Endothelial cell of umbilical vein (primary cell): ENCODE results near the gene ARHGAP22. TPM values are rescaled to one million over a fixed set of nuclear protein-coding genes. Genes with fewer than 3 reads are reported as not detected.

ENCODE experiments used
- BruUV-seq: library from RNA; stranded (reverse); fragments of 400-500 nt; replicated peaks from 2 replicates; lab custom pipeline; 2021; lab: Mats Ljungman, UMichigan
- CTCF ChIA-PET: fragments of 300-600, 350-600 bp; sonication (Branson Sonifier 250); formaldehyde crosslinking; loops from one replicate; lab custom pipeline; 2021; ENCODE audit warnings: antibody characterized with exemption, inconsistent platforms; lab: Charles Lee
- POLR2A ChIA-PET: fragments of 300-600, 350-600 bp; sonication (Branson Sonifier 250); formaldehyde crosslinking; loops from one replicate; lab custom pipeline; 2021; ENCODE audit warnings: antibody characterized with exemption, inconsistent platforms; lab: Charles Lee
- DNase-seq: peaks from one replicate; pipeline ENCODE4 v3.0.0-alpha.2; 2011; ENCODE audit warnings: low read depth, low spot score
- FAIRE-seq: peaks from 2 replicates; lab custom pipeline; 2011; peaks lifted over from hg19 to GRCh38; lab: Jason Lieb, UNC
- H2AFZ ChIP-seq: 2 replicates; pipeline ENCODE4 v1.6.0; 2012; ENCODE audit warnings: low read depth, low read length, control low read depth, inconsistent platforms
- H3K27ac ChIP-seq: 2 replicates; pipeline ENCODE4 v1.5.1; 2011; ENCODE audit warnings: low read depth, mild to moderate bottlenecking, control low read depth, low read length, moderate library complexity; ENCODE audit not compliant: insufficient read depth
- H3K27me3 ChIP-seq, 2 experiments: 2 replicates each; pipeline versions ENCODE4 v1.6.0 to v1.6.1; 2011; ENCODE audit warnings: low read length in 2 of 2, mixed read lengths in 1 of 2; ENCODE audit not compliant: control insufficient read depth in 2 of 2, insufficient read depth in 2 of 2
- H3K36me3 ChIP-seq, 2 experiments: 2 replicates in 1 of 2; 3 replicates in 1 of 2; pipeline ENCODE4 v1.5.1; 2011; ENCODE audit warnings: low read length in 2 of 2, mild to moderate bottlenecking in 1 of 2, moderate library complexity in 1 of 2; ENCODE audit not compliant: control insufficient read depth in 2 of 2, insufficient read depth in 2 of 2; ENCODE audit errors: extremely low read depth in 1 of 2
- H3K4me1 ChIP-seq: 3 replicates; pipeline ENCODE4 v1.5.1; 2011; ENCODE audit warnings: mild to moderate bottlenecking, low read length; ENCODE audit not compliant: control insufficient read depth, insufficient read depth; ENCODE audit errors: extremely low read depth
- H3K4me2 ChIP-seq: 2 replicates; pipeline ENCODE4 v1.6.1; 2011; ENCODE audit warnings: low read length, control low read depth, mixed read lengths; ENCODE audit not compliant: insufficient read depth
- H3K4me3 ChIP-seq, 3 experiments: fragments of 200-600 bp in 1 of 3; sonication (generic), shearing (Covaris generic) in 1 of 3; replicated peaks in 1 of 3; 2 replicates each; pipeline ENCODE4 v1.5.1; 2011 to 2016; ENCODE audit warnings: control low read depth in 3 of 3, low read length in 3 of 3, mild to moderate bottlenecking in 2 of 3, inconsistent platforms in 1 of 3, low read depth in 1 of 3, moderate library complexity in 1 of 3; ENCODE audit not compliant: insufficient read depth in 1 of 3
- H3K79me2 ChIP-seq: 2 replicates; pipeline ENCODE4 v1.6.0; 2012; ENCODE audit warnings: low read length, inconsistent platforms; ENCODE audit not compliant: control insufficient read depth, insufficient read depth
- H3K9ac ChIP-seq: replicated peaks from 2 replicates; pipeline ENCODE3; 2011; ENCODE audit warnings: low read length, control low read depth; ENCODE audit not compliant: insufficient read depth; ENCODE audit errors: extremely low read depth
- H3K9me1 ChIP-seq: replicated peaks from 3 replicates; pipeline ENCODE4 v1.6.0; 2011; ENCODE audit warnings: mild to moderate bottlenecking, low read length; ENCODE audit not compliant: control insufficient read depth, insufficient read depth; ENCODE audit errors: extremely low read depth
- H3K9me3 ChIP-seq: replicated peaks from 2 replicates; pipeline ENCODE4 v1.5.1; 2012; ENCODE audit warnings: low read length, inconsistent platforms; ENCODE audit not compliant: control insufficient read depth, insufficient read depth
- H4K20me1 ChIP-seq: replicated peaks from 2 replicates; pipeline ENCODE3; 2011; ENCODE audit warnings: mild to moderate bottlenecking, low read length; ENCODE audit not compliant: control insufficient read depth, insufficient read depth; ENCODE audit errors: extremely low read depth
- EZH2 ChIP-seq: IDR thresholded peaks from 2 replicates; pipeline ENCODE4 v1.6.1; 2012; ENCODE audit warnings: borderline replicate concordance, low read depth, mild to moderate bottlenecking, moderate library complexity, low read length, inconsistent platforms; ENCODE audit not compliant: severe bottlenecking
- FOS ChIP-seq: IDR thresholded peaks from 2 replicates; pipeline ENCODE4 v1.6.1; 2011; ENCODE audit warnings: mild to moderate bottlenecking, low read length, moderate library complexity, borderline replicate concordance; ENCODE audit not compliant: insufficient read depth
- GATA2 ChIP-seq: IDR thresholded peaks from 2 replicates; pipeline ENCODE4 v1.7.0; 2011; ENCODE audit warnings: low read depth, mild to moderate bottlenecking, moderate library complexity, mixed read lengths, low read length; ENCODE audit not compliant: insufficient read length, insufficient read depth
- JUN ChIP-seq: IDR thresholded peaks from 2 replicates; pipeline ENCODE4 v1.6.1; 2011; ENCODE audit warnings: borderline replicate concordance, low read depth; ENCODE audit not compliant: insufficient read length, insufficient read depth
- MYC ChIP-seq: IDR thresholded peaks from one replicate; pipeline ENCODE4 v1.6.1; 2011; ENCODE audit warnings: mild to moderate bottlenecking, low read depth, low read length
- POLR2A ChIP-seq: IDR thresholded peaks from 2 replicates; pipeline ENCODE4 v1.6.1; 2012; ENCODE audit warnings: low read depth, mild to moderate bottlenecking, control low read depth, low read length
- POLR2AphosphoS5 ChIP-seq: IDR thresholded peaks from 2 replicates; pipeline ENCODE4 v1.6.1; 2012; ENCODE audit warnings: low read depth, mild to moderate bottlenecking, control low read depth, low read length, moderate library complexity; ENCODE audit not compliant: insufficient read depth
- dilution Hi-C: fragments of 300-500 bp; cut with MboI; formaldehyde crosslinking; loops from one replicate; pipeline ENCODE4 v1.15.0; 2019; ENCODE audit warnings: low sequenced_read_pairs; ENCODE audit not compliant: extremely low pct_ligation_motif_present
- intact Hi-C: fragments of 100-400 bp; cut with micrococcal nuclease; formaldehyde crosslinking; loops from one replicate; pipeline ENCODE4 v1.10.0; 2022
- polyA plus RNA-seq, 4 experiments: library from polyadenylated mRNA; depleted of rRNA in 3 of 4; stranded (reverse) in 3 of 4; unstranded in 1 of 4; fragments of >200 nt; gene quantifications; 2 replicates each; pipeline versions ENCODE4 v1.2.1 to v1.2.3, GENCODE V29; 2011 to 2012; ENCODE audit warnings: missing spikeins in 1 of 4
- total RNA-seq: library from RNA; stranded (reverse); gene quantifications from 2 replicates; pipeline ENCODE4 v1.2.3, GENCODE V29; 2021
- TF ChIP-seq, protein P1 (sequence below), 2 donors: IDR thresholded peaks; 1 replicate in 1 of 2; 2 replicates in 1 of 2; pipeline ENCODE4 v1.5.1; 2011; ENCODE audit warnings: low read length in 2 of 2, mild to moderate bottlenecking in 2 of 2, moderate library complexity in 2 of 2, control low read depth in 1 of 2, inconsistent platforms in 1 of 2, low read depth in 1 of 2; ENCODE audit not compliant: insufficient read depth in 1 of 2; ENCODE audit errors: extremely low read depth in 1 of 2
- TF ChIP-seq, protein P2 (sequence below): IDR thresholded peaks from 2 replicates; pipeline ENCODE4 v1.6.1; 2011; ENCODE audit not compliant: insufficient read depth, insufficient read length

ARHGAP22 gene
- total and polyA plus RNA-seq, 2 donors (not counting 3 experiments of a cell fraction or from before 2014, with no cell fraction given), result 8.6 to 50.3 TPM

DNA sequence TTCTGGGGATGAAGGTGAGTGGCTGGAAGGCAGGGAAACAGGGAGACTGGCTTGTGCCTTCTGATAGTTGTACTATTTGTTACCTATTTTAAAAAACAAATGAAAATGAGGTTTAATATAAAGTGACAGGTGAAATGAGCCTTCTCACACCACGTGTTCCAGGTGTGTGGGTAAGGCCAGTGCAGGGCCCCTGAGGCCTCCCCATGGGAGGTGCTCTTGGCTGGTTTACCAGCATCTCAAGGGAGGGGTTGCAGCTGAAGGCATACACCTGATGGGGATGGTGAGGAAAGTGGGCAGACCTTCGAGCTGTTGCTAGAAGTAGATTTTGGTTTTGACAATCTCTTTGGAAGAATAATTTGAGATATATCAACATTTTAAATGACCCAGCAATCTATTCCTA is 103.6 kb downstream of the ARHGAP22 start:
- DNase-seq (no peak), FAIRE-seq (no peak)
- no peaks in the 10 kb centered on the region for H3K36me3 ChIP-seq
- H3K9me3 ChIP-seq, result no peaks in the 10 kb centered on the region
- no peak overlapping the region for H3K4me3 ChIP-seq
- H3K79me2 ChIP-seq, result peaks cover 23% of the 10 kb centered on the region
- peaks cover 11% of the 10 kb centered on the region for H3K4me1 ChIP-seq
- no peak overlapping the region for H3K4me2 ChIP-seq
- no peak overlapping the region for H3K27ac ChIP-seq
- no peaks in the 10 kb centered on the region for H3K9me1 ChIP-seq
- H3K9ac ChIP-seq, result no peak overlapping the region
- intact Hi-C loops (no loop called here), dilution Hi-C loops (no loop called here)
- H4K20me1 ChIP-seq, result no peaks in the 10 kb centered on the region
- POLR2A ChIA-PET, result interaction anchor here (0.7 kb wide), 1 partner anchor 72 kb away, joined by 4 read pairs; no protein-coding TSS in a partner anchor
- H3K27me3 ChIP-seq, result no peaks in the 10 kb centered on the region
- CTCF ChIA-PET, result interaction anchor here (1.0 to 3.6 kb wide), 4 partner anchors 13 to 155 kb away, joined by 4 to 14 read pairs (median 5); no protein-coding TSS in a partner anchor
- no peak overlapping the region for H2AFZ ChIP-seq
- TF ChIP-seq EZH2 (no peak), FOS (no peak), JUN (no peak), GATA2 (no peak), POLR2A (no peak), POLR2AphosphoS5 (no peak), MYC (no peak)
- TF ChIP-seq, protein P1, sequence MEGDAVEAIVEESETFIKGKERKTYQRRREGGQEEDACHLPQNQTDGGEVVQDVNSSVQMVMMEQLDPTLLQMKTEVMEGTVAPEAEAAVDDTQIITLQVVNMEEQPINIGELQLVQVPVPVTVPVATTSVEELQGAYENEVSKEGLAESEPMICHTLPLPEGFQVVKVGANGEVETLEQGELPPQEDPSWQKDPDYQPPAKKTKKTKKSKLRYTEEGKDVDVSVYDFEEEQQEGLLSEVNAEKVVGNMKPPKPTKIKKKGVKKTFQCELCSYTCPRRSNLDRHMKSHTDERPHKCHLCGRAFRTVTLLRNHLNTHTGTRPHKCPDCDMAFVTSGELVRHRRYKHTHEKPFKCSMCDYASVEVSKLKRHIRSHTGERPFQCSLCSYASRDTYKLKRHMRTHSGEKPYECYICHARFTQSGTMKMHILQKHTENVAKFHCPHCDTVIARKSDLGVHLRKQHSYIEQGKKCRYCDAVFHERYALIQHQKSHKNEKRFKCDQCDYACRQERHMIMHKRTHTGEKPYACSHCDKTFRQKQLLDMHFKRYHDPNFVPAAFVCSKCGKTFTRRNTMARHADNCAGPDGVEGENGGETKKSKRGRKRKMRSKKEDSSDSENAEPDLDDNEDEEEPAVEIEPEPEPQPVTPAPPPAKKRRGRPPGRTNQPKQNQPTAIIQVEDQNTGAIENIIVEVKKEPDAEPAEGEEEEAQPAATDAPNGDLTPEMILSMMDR (IDR thresholded peaks at IDR 0.05; ENCODE audit: extremely low read depth in 1 of 2, insufficient read depth in 1 of 2, low read depth in 1 of 2, low read length in 2 of 2), result no peak
- TF ChIP-seq, protein P2, sequence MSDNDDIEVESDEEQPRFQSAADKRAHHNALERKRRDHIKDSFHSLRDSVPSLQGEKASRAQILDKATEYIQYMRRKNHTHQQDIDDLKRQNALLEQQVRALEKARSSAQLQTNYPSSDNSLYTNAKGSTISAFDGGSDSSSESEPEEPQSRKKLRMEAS, result no peak
- BruUV-seq, result no TSS peak
